SK-N-SH (cell line): ENCODE results near the gene SUN2.
A peak's percentile ranks its signal among the peaks of the same experiment; 100 is the strongest.

Experiments used
- EP300 ChIP-seq, 2 experiments: IDR thresholded peaks; 2 replicates each; pipeline versions ENCODE4 v1.4.0 to v1.6.1; 2012; ENCODE audit warnings: borderline replicate concordance in 1 of 2, low read depth in 1 of 2, low read length in 1 of 2
- JUND ChIP-seq: IDR thresholded peaks from 2 replicates; pipeline ENCODE4 v1.4.0; 2012
- NRF1 ChIP-seq: IDR thresholded peaks from 2 replicates; pipeline ENCODE4 v1.6.1; 2012; ENCODE audit warnings: low read depth, mild to moderate bottlenecking, low read length
- RAD21 ChIP-seq: IDR thresholded peaks from 2 replicates; pipeline ENCODE4 v1.6.1; 2012; ENCODE audit warnings: mild to moderate bottlenecking, low read length
- RFX5 ChIP-seq: IDR thresholded peaks from 2 replicates; pipeline ENCODE4 v1.6.1; 2012; ENCODE audit warnings: mild to moderate bottlenecking, improper control_type of control experiment, low read length
- SMC3 ChIP-seq: IDR thresholded peaks from 2 replicates; pipeline ENCODE4 v1.6.1; 2012; ENCODE audit warnings: low read depth, low read length, improper control_type of control experiment
- TAF1 ChIP-seq: IDR thresholded peaks from 2 replicates; pipeline ENCODE4 v1.6.1; 2012; ENCODE audit warnings: low read depth, mild to moderate bottlenecking, low read length, moderate library complexity, borderline replicate concordance
- TF ChIP-seq, protein P1 (sequence below): fragments of 200-600 bp; sonication (generic); IDR thresholded peaks from 2 replicates; pipeline ENCODE4 v1.6.1; 2017; ENCODE audit warnings: antibody characterized with exemption, mild to moderate bottlenecking, moderate library complexity
- TF ChIP-seq, protein P2 (sequence below): IDR thresholded peaks from 2 replicates; pipeline ENCODE4 v1.4.0; 2012; ENCODE audit warnings: low read depth, borderline replicate concordance
- TF ChIP-seq, protein P3 (sequence below): IDR thresholded peaks from 2 replicates; pipeline ENCODE4 v1.6.1; 2012; ENCODE audit warnings: mild to moderate bottlenecking, low read depth, low read length, moderate library complexity
- TF ChIP-seq, protein P4 (sequence below): IDR thresholded peaks from 2 replicates; pipeline ENCODE4 v1.4.0; 2012; ENCODE audit warnings: low read depth, borderline replicate concordance
- TF ChIP-seq, protein P5 (sequence below): IDR thresholded peaks from 2 replicates; pipeline ENCODE4 v1.4.0; 2012; ENCODE audit warnings: low read depth

DNA sequence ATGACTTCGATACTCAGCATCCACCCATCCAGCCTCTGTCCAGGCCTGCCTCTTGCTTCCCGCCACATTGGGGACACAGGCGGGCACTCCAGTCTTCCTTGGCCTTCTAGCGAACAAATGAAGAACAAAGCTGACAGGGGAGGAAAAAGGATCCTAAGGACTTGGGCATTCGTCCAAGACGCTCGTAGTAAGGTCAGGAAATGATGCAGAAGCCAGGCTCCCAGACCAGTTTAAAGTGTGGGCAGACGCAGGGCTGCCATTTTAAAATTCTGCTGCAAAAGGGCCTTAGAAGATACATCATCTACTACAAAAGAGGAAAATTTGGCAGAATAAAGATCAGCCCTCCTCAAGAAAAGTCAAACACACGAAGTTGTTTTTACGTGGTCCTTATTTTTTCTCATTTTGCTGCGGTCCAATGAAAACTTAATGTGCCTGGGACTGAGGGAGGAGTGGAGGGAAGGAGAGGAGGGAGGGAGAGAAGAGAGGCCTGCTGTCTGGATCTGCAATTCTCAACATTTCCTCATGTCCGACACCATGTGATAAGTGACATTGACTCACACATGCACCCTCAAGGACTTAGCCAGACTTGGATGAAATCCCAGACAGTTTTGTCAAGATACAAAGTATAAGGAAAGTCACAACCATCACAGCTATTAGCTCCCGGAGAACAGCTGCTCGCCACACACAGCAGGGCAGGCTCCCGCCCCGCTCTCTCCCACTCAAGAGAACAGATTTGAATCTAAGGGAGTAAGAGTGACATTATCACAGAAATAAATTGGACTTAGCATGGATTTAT is 32.4 kb upstream of the SUN2 start:
- TF ChIP-seq, protein P1, sequence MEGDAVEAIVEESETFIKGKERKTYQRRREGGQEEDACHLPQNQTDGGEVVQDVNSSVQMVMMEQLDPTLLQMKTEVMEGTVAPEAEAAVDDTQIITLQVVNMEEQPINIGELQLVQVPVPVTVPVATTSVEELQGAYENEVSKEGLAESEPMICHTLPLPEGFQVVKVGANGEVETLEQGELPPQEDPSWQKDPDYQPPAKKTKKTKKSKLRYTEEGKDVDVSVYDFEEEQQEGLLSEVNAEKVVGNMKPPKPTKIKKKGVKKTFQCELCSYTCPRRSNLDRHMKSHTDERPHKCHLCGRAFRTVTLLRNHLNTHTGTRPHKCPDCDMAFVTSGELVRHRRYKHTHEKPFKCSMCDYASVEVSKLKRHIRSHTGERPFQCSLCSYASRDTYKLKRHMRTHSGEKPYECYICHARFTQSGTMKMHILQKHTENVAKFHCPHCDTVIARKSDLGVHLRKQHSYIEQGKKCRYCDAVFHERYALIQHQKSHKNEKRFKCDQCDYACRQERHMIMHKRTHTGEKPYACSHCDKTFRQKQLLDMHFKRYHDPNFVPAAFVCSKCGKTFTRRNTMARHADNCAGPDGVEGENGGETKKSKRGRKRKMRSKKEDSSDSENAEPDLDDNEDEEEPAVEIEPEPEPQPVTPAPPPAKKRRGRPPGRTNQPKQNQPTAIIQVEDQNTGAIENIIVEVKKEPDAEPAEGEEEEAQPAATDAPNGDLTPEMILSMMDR, result no peak
- TF ChIP-seq, protein P2, sequence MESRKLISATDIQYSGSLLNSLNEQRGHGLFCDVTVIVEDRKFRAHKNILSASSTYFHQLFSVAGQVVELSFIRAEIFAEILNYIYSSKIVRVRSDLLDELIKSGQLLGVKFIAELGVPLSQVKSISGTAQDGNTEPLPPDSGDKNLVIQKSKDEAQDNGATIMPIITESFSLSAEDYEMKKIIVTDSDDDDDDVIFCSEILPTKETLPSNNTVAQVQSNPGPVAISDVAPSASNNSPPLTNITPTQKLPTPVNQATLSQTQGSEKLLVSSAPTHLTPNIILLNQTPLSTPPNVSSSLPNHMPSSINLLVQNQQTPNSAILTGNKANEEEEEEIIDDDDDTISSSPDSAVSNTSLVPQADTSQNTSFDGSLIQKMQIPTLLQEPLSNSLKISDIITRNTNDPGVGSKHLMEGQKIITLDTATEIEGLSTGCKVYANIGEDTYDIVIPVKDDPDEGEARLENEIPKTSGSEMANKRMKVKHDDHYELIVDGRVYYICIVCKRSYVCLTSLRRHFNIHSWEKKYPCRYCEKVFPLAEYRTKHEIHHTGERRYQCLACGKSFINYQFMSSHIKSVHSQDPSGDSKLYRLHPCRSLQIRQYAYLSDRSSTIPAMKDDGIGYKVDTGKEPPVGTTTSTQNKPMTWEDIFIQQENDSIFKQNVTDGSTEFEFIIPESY, result no peak
- no peak for TF ChIP-seq JUND
- no peak for TF ChIP-seq RAD21
- no peak for TF ChIP-seq RFX5
- TF ChIP-seq EP300 (IDR thresholded peaks at IDR 0.05; ENCODE audit: borderline replicate concordance in 1 of 2, low read depth in 1 of 2, low read length in 1 of 2), result 0 out of 4 replicates have a peak, but pooled peaks of 1 of the 2 experiments have one; percentile 22
- TF ChIP-seq, protein P3, sequence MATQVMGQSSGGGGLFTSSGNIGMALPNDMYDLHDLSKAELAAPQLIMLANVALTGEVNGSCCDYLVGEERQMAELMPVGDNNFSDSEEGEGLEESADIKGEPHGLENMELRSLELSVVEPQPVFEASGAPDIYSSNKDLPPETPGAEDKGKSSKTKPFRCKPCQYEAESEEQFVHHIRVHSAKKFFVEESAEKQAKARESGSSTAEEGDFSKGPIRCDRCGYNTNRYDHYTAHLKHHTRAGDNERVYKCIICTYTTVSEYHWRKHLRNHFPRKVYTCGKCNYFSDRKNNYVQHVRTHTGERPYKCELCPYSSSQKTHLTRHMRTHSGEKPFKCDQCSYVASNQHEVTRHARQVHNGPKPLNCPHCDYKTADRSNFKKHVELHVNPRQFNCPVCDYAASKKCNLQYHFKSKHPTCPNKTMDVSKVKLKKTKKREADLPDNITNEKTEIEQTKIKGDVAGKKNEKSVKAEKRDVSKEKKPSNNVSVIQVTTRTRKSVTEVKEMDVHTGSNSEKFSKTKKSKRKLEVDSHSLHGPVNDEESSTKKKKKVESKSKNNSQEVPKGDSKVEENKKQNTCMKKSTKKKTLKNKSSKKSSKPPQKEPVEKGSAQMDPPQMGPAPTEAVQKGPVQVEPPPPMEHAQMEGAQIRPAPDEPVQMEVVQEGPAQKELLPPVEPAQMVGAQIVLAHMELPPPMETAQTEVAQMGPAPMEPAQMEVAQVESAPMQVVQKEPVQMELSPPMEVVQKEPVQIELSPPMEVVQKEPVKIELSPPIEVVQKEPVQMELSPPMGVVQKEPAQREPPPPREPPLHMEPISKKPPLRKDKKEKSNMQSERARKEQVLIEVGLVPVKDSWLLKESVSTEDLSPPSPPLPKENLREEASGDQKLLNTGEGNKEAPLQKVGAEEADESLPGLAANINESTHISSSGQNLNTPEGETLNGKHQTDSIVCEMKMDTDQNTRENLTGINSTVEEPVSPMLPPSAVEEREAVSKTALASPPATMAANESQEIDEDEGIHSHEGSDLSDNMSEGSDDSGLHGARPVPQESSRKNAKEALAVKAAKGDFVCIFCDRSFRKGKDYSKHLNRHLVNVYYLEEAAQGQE, result no peak
- TF ChIP-seq NRF1, result no peak
- TF ChIP-seq, protein P4, sequence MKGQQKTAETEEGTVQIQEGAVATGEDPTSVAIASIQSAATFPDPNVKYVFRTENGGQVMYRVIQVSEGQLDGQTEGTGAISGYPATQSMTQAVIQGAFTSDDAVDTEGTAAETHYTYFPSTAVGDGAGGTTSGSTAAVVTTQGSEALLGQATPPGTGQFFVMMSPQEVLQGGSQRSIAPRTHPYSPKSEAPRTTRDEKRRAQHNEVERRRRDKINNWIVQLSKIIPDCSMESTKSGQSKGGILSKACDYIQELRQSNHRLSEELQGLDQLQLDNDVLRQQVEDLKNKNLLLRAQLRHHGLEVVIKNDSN, result 0 out of 2 replicates have a peak, but pooled peaks have one; percentile 31
- TF ChIP-seq, protein P5, sequence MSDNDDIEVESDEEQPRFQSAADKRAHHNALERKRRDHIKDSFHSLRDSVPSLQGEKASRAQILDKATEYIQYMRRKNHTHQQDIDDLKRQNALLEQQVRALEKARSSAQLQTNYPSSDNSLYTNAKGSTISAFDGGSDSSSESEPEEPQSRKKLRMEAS, result peak; percentile 81
- no peak for TF ChIP-seq TAF1
- TF ChIP-seq SMC3, result no peak
